GM12801 (cell line): ENCODE results near the gene POLG2.

Source experiments
- CTCF ChIP-seq: IDR thresholded peaks from one replicate; pipeline ENCODE4 v1.5.1; 2011; ENCODE audit warnings: control low read depth; ENCODE audit not compliant: insufficient read length; ENCODE audit errors: extremely low read depth

POLG2 gene

GRCh38 chr17:64477849-64478248 lies 19.0 kb downstream of the POLG2 start:
- no peak for TF ChIP-seq CTCF

GRCh38 chr17:64472564-64472963 lies 24.3 kb downstream of the POLG2 start:
- no peak for TF ChIP-seq CTCF

GRCh38 chr17:64471440-64471839 lies 25.4 kb downstream of the POLG2 start:
- no peak for TF ChIP-seq CTCF

GRCh38 chr17:64470625-64471024 lies 26.2 kb downstream of the POLG2 start:
- no peak for TF ChIP-seq CTCF

- TF ChIP-seq CTCF, result no peak
These were observed 30.7 kb downstream of the POLG2 start for GRCh38 chr17:64466019-64466735.

- no peak for TF ChIP-seq CTCF
These were observed 35.1 kb downstream of the POLG2 start for GRCh38 chr17:64461788-64462187.

GRCh38 chr17:64460955-64461354 lies 35.9 kb downstream of the POLG2 start:
- no peak for TF ChIP-seq CTCF
